Epithelial cell of proximal tubule (primary cell): Measurements from ENCODE around the gene HS6ST3. TPM values are rescaled to one million over a fixed set of nuclear protein-coding genes. Genes with fewer than 3 reads are reported as not detected.

Experiments
- DNase-seq: peaks from one replicate; pipeline ENCODE4 v3.0.0-alpha.2; 2011; ENCODE audit warnings: low read depth
- H3K4me3 ChIP-seq: 2 replicates; pipeline ENCODE4 v1.5.1; 2011; ENCODE audit warnings: low read depth, mild to moderate bottlenecking, low read length
- total RNA-seq: library from RNA; depleted of rRNA; stranded (reverse); fragments of >200 nt; gene quantifications from 2 replicates; pipeline ENCODE4 v1.2.3, GENCODE V29; 2015
- TF ChIP-seq, protein P1 (sequence below): conservative IDR thresholded peaks from 2 replicates; pipeline ENCODE4 v1.5.1; 2012; ENCODE audit warnings: low read depth, mild to moderate bottlenecking, low read length

The HS6ST3 gene
- total RNA-seq, 1 donor from 2014 or later: 0.29 TPM

DNA sequence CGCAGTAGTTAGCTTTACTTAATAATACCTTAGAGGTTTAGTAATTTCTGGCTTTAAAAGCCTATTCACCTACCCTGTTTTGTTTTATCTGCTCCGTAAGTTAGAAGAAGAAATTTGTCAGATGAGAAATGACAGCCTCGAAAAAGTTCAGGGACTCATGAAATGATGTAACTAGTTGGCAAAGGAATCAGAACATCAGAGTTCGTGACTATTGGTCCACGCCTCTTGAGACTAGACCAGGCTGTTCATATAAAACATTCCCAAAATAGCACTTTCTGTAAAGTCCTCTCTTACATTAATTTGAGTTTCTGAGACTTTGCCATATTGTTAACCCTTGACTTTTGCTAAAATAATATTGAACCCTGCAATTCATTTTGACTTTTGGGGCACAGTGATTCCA is 92.0 kb downstream of the HS6ST3 start:
- TF ChIP-seq, protein P1, sequence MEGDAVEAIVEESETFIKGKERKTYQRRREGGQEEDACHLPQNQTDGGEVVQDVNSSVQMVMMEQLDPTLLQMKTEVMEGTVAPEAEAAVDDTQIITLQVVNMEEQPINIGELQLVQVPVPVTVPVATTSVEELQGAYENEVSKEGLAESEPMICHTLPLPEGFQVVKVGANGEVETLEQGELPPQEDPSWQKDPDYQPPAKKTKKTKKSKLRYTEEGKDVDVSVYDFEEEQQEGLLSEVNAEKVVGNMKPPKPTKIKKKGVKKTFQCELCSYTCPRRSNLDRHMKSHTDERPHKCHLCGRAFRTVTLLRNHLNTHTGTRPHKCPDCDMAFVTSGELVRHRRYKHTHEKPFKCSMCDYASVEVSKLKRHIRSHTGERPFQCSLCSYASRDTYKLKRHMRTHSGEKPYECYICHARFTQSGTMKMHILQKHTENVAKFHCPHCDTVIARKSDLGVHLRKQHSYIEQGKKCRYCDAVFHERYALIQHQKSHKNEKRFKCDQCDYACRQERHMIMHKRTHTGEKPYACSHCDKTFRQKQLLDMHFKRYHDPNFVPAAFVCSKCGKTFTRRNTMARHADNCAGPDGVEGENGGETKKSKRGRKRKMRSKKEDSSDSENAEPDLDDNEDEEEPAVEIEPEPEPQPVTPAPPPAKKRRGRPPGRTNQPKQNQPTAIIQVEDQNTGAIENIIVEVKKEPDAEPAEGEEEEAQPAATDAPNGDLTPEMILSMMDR: no peak
- no peak for DNase-seq
- H3K4me3 ChIP-seq: no peak overlapping the region

DNA sequence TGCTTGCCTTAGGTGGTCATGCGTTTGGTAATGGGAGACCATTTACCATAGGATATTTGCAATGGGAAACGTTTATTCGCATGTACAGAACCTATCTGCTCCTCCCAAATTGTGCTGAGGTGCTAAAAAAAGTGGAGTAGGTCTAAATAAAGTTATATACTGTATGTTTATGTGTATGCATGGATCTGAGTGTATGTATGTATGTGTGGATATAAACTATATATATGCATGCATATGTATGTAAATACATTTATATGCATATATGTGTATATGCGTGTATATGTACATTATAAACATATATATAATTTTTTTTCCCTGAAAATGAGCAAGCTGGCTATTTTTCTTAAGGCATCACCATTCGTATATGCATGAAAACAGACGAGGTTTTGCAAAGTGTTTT is 95.9 kb downstream of the HS6ST3 start:
- TF ChIP-seq, protein P1: no peak
- no peak overlapping the region for H3K4me3 ChIP-seq
- DNase-seq: no peak

DNA sequence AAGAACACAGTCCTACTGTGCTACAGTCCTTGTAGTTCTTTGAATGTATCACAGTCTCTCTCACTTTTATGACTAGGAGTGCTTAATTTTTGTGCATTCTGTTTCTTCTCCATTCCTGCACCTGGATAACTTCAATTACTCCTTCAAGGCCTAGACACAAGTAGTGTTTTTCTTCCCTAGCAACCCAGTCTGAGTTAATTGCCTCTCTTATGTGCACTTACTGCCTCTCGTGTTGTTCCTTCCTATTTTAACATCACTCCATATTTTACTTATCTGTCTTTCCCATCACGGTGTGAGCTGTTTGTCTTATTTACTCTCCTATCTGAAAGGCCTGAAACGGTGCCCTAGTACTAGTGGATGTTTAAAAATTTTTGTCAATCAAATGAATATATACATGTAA is 101.5 kb downstream of the HS6ST3 start:
- TF ChIP-seq, protein P1: no peak
- DNase-seq: no peak
- H3K4me3 ChIP-seq: no peak overlapping the region

DNA sequence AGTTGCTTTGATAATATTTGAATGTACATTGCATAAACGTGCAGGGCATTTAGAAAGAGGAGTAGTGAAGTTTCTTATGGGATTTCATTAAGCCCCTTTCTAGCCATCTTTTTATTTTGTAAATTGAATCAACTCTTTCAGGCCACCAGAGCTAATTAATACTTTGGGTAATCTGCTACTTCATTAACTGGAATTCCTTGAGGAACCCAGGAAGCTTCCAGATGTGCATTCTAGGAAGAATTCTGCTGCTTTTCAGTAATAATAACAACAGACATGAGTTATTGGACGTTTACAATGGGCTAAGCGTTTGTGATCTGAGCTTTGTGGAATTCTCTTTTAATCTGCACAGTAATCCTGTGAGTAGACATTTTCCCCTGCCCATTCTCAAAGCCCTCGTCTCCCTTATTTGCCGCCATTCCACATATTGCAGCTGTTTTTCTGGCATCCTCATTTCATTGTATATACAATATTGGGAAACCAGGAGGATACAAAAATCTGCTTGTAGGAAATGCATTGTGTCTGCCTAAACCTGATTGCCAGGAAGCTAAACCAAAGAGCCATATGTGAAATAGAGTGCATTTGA is 103.9 kb downstream of the HS6ST3 start:
- no peak for DNase-seq
- TF ChIP-seq, protein P1: no peak
- H3K4me3 ChIP-seq: no peak overlapping the region

DNA sequence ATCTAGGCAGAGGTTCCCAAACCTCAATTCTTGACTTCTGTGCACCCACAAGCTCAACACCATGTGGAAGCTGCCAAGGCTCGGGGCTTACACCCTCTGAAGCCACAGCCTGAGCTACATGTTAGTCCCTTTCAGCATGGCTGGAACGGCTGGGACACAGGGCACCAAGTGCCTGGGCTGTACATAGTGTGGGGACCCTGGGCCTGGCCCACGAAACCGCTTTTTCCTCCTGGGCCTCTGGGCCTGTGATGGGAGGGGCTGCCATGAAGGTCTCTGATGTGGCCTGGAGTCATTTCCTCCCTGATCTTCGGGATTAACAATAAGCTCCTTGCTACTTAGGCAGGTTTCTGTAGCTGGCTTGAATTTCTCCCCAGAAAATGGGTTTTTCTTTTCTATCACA is 108.1 kb downstream of the HS6ST3 start:
- DNase-seq: no peak
- H3K4me3 ChIP-seq: no peak overlapping the region
- TF ChIP-seq, protein P1: no peak

DNA sequence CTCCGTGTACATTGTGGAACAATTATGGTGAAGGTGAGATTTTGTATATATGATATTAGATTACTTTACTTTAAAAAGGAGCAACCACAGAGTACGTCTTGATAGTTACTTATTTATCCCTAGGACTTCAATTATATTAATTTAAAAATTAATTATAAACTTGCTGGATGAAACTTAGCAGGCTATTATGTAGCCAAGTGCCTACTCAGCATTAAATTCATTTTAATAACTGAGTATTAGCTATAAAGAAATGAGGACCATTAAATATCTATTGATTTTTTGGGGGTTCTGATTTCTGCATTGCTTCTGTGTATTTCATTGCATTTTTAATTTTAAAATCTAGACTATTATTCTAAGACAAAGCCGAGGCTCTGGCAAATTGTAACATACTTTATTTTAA is 109.4 kb downstream of the HS6ST3 start:
- TF ChIP-seq, protein P1: no peak
- no peak for DNase-seq
- no peak overlapping the region for H3K4me3 ChIP-seq

DNA sequence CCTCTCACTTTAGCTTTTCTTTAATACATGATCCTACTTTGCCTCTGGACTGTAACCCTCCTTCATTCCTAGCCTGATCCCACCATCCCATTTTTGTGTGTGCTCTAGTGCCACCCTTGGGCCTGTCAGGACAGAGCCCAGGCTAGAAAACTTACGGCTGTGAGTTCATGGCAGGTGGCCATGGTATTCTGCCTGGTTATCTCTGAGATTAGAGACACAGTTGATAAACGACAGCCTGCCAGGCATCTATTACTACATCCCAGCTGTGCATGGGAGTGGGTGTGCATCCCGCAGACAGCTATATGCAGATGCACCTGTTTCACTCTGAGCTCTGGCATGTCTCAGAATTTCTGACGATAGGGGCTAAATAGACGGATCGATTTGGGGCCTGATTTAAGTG is 110.9 kb downstream of the HS6ST3 start:
- H3K4me3 ChIP-seq: no peak overlapping the region
- TF ChIP-seq, protein P1: no peak
- DNase-seq: no peak
